ENCODE data around the gene GARS1.
"Not testable (repeated sequence)": the region's sequence is repeated elsewhere in the genome, so short reads cannot be mapped to it uniquely, and the experiment has no call there.

The GARS1 gene

GRCh38 chr7:30633223-30633622 lies 38.5 kb downstream of the GARS1 start:
- no peaks in the 10 kb centered on the region for H3K9me3 ChIP-seq (ENCODE audit: severe bottlenecking)
- H3K27ac ChIP-seq (ENCODE audit: poor library complexity, severe bottlenecking): no peak overlapping the region
- DNase-seq (ENCODE audit: low spot score) (no peak), ATAC-seq (ENCODE audit: low read depth) (no peak)
- no peaks in the 10 kb centered on the region for H3K4me1 ChIP-seq (ENCODE audit: insufficient read depth, poor library complexity, severe bottlenecking)
- H3K27me3 ChIP-seq (ENCODE audit: insufficient read depth, poor library complexity, severe bottlenecking): no peaks in the 10 kb centered on the region
- TF ChIP-seq, protein P1, sequence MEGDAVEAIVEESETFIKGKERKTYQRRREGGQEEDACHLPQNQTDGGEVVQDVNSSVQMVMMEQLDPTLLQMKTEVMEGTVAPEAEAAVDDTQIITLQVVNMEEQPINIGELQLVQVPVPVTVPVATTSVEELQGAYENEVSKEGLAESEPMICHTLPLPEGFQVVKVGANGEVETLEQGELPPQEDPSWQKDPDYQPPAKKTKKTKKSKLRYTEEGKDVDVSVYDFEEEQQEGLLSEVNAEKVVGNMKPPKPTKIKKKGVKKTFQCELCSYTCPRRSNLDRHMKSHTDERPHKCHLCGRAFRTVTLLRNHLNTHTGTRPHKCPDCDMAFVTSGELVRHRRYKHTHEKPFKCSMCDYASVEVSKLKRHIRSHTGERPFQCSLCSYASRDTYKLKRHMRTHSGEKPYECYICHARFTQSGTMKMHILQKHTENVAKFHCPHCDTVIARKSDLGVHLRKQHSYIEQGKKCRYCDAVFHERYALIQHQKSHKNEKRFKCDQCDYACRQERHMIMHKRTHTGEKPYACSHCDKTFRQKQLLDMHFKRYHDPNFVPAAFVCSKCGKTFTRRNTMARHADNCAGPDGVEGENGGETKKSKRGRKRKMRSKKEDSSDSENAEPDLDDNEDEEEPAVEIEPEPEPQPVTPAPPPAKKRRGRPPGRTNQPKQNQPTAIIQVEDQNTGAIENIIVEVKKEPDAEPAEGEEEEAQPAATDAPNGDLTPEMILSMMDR (IDR thresholded peaks at IDR 0.05; ENCODE audit: poor library complexity, severe bottlenecking): no peak
- H3K4me3 ChIP-seq (ENCODE audit: severe bottlenecking): no peak overlapping the region
- peaks cover 85% of the 10 kb centered on the region for H3K36me3 ChIP-seq (ENCODE audit: low read depth)

GRCh38 chr7:30634193-30634626 lies 39.5 kb downstream of the GARS1 start:
- H3K4me1 ChIP-seq (ENCODE audit: insufficient read depth, poor library complexity, severe bottlenecking): no peaks in the 10 kb centered on the region
- no peaks in the 10 kb centered on the region for H3K27me3 ChIP-seq (ENCODE audit: insufficient read depth, poor library complexity, severe bottlenecking)
- H3K9me3 ChIP-seq (ENCODE audit: severe bottlenecking): no peaks in the 10 kb centered on the region
- TF ChIP-seq, protein P1 (IDR thresholded peaks at IDR 0.05; ENCODE audit: poor library complexity, severe bottlenecking): no peak
- ATAC-seq (ENCODE audit: low read depth) (no peak), DNase-seq (ENCODE audit: low spot score) (no peak)
- H3K27ac ChIP-seq (ENCODE audit: poor library complexity, severe bottlenecking): no peak overlapping the region
- H3K36me3 ChIP-seq (ENCODE audit: low read depth): peaks cover 75% of the 10 kb centered on the region
- H3K4me3 ChIP-seq (ENCODE audit: severe bottlenecking): no peak overlapping the region

DNA sequence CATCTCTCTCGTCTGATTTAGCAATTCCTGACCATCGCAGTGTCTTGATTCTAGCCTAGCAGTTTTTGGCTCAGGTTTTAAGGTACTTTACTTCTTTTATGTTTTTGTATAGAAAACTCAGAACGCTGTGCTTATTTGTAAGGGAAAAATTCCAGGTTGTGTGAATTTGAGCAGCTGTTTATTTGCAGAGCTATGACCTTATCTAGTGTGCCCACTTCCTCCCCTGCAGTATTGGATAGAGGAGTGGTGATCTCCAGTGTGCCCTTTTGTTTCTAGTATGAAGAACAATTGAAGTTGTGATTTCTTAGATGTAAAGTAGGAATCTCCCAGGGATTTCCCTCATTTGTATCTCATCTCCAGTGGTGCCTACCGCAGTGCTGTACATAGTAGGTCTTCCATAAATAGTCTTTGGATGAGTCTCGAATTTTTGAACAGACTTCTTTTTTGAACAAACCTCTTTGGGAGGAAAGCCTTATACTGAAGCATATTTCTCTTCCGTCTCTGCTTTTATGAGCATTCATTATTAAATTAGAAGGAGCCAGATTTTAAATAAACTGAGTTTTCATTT lies 40.0 kb downstream of the GARS1 start:
- Histone ChIP-seq H3K27ac (ENCODE audit: poor library complexity, severe bottlenecking) (no peak overlapping the region), H3K9me3 (ENCODE audit: severe bottlenecking) (no peaks in the 10 kb centered on the region), H3K27me3 (ENCODE audit: insufficient read depth, poor library complexity, severe bottlenecking) (no peaks in the 10 kb centered on the region), H3K4me3 (ENCODE audit: severe bottlenecking) (no peak overlapping the region), H3K36me3 (ENCODE audit: low read depth) (peaks cover 70% of the 10 kb centered on the region), H3K4me1 (ENCODE audit: insufficient read depth, poor library complexity, severe bottlenecking) (no peaks in the 10 kb centered on the region)
- ATAC-seq (ENCODE audit: low read depth) (no peak), DNase-seq (ENCODE audit: low spot score) (no peak)
- TF ChIP-seq, protein P1 (IDR thresholded peaks at IDR 0.05; ENCODE audit: poor library complexity, severe bottlenecking): no peak

- Histone ChIP-seq H3K4me1 (ENCODE audit: insufficient read depth, poor library complexity, severe bottlenecking) (no peaks in the 10 kb centered on the region), H3K9me3 (ENCODE audit: severe bottlenecking) (no peaks in the 10 kb centered on the region), H3K36me3 (ENCODE audit: low read depth) (peaks cover 59% of the 10 kb centered on the region), H3K4me3 (ENCODE audit: severe bottlenecking) (no peak overlapping the region), H3K27me3 (ENCODE audit: insufficient read depth, poor library complexity, severe bottlenecking) (no peaks in the 10 kb centered on the region), H3K27ac (ENCODE audit: poor library complexity, severe bottlenecking) (no peak overlapping the region)
- TF ChIP-seq, protein P1 (IDR thresholded peaks at IDR 0.05; ENCODE audit: poor library complexity, severe bottlenecking): no peak
- ATAC-seq (ENCODE audit: low read depth): no peak; the same call in 2 of the 3 replicates
- DNase-seq (ENCODE audit: low spot score): no peak
Observed at GRCh38 chr7:30635798-30636197, 41.1 kb downstream of the GARS1 start.

- not testable (repeated sequence) for H3K4me1 ChIP-seq (ENCODE audit: insufficient read depth, poor library complexity, severe bottlenecking); H3K27me3 ChIP-seq (ENCODE audit: insufficient read depth, poor library complexity, severe bottlenecking); DNase-seq (ENCODE audit: low spot score); H3K9me3 ChIP-seq (ENCODE audit: severe bottlenecking); H3K27ac ChIP-seq (ENCODE audit: poor library complexity, severe bottlenecking); ATAC-seq (ENCODE audit: low read depth); H3K36me3 ChIP-seq (ENCODE audit: low read depth); H3K4me3 ChIP-seq (ENCODE audit: severe bottlenecking)
Observed at GRCh38 chr7:30642322-30642721, 47.6 kb downstream of the GARS1 start.

All from RWPE2 (cell line).